Measurements from ENCODE around the gene TMEM74B.
"Not testable (repeated sequence)": the region's sequence is repeated elsewhere in the genome, so short reads cannot be mapped to it uniquely, and the experiment has no call there.

The TMEM74B gene

DNA sequence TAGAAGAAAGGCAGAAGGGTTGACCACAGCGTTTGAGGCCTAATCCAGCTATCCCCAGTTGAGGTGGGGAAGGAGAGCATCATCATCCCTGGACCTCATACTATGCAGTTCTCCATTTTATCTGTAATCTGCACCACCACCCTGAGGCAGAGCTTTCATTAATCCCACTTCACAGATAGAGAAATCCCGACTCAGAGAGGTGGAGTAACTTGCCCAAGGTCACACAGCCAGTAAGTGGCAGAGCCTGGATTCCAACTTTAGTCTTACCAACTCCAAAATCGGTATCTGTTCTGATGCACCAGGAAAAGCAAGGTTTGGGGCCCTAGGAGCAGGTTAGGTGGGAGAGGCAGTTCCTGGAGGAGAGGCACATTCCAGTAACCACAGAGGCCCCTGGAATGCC is 6.7 kb downstream of the TMEM74B start:
- no peak for DNase-seq

DNA sequence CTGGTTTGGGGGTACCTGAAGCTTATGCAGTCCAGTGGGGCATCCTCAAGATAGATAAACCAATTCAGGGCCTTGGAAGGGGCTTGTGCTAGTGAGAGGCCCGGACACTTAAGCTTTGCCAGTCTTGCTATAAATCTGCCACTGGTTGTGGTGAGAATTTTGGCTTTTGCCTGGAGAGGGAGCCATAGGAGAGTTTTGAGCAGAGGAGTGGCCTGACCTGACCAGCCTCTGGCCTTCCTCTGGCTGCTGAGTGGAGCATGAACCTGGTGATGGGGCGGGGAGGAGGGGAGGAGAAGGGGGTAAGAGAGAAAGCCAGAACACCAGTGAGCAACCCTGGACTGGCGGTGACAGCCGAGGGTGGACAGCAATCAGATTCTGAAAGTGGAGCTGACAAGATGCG is 7.1 kb downstream of the TMEM74B start:
- no peak for DNase-seq

DNA sequence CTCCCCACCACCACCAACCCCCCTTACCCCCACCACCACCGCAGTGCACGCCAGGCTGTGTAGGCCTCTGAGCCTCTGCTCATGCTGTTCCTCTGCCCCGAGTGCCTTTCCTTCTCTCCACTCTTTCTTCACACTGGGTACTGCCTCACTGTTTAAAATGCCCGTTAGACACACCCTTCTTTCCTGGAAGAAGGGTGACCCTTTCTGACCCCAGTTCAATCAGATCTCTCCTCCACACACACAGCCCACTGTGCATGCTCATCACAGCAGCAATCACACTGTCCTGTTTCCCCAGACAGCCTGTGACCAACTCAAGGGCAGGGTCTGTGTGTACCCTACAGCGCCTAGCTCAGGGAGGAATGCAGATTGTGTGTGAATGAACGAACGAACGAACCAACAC is 10.0 kb downstream of the TMEM74B start:
- no peak for DNase-seq

DNA sequence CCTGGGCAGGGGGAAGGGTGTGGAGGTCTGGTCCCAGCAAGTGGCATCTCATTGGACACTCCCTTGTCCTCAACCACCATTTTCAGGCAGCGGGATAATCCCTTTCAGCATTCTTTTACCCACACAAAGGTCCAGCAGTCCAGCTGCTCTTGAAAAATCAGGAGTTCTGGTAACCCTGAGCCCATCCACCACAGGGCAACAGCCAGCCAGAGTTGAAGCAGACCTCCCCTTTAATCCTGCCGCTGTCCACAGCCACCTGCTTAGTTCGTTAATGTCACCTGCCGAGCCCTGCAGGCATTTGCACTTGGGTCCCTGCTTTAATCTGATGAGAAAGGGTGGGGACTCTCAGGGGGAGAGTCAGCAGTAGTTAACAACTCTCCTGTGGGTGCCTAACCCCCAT is 11.1 kb downstream of the TMEM74B start:
- DNase-seq: no peak

DNA sequence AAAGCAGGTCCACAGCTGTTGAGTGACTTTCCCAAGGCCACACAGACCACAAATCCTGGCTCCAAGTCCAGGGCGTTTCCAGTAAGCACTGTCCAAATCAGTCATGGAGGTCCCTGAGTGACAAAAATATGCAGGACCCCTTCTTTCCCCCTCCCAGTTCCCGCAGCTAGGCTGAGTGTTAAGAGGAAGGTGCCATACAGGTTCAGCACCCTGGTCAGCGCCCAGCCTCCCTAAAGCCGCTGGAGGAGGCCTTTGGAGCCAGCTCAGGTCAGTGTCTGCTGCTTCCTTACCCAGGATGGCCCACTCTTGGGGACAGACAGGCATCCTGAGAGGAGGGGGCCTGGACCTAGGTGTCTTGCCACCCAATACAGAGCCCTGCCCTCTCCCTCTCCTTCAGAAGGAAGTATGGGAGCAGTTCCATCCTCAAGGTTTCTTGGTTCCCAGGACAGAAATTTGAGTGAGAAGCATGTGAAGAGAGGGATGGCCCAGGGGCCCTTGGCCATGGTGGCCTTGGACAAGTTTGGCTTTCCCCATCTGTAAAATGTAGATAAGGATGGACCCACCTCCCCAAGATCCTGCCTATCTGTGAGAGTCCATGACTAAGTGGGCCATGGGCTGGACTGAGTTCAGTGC is 13.2 kb downstream of the TMEM74B start:
- DNase-seq: no peak

DNA sequence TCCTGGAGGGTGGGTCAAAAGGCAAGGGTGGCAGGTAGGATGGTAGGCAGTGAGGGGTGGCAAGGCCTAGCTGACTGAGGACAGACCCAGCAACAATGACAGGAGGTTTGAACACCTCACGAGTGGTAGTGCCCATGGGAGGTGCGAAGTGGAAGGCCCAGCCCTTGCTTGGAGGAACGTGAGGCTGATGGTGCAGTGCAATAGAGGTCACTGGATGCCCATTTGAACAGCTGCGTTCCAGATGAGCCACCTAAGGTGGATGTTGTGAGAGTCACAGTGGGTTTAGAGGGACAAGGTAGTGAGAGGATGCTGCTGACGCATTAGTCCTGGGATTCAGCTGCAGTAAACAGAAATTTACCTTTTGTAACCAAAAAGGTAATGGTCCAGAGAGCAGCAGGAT is 15.6 kb downstream of the TMEM74B start:
- no peak for DNase-seq

DNA sequence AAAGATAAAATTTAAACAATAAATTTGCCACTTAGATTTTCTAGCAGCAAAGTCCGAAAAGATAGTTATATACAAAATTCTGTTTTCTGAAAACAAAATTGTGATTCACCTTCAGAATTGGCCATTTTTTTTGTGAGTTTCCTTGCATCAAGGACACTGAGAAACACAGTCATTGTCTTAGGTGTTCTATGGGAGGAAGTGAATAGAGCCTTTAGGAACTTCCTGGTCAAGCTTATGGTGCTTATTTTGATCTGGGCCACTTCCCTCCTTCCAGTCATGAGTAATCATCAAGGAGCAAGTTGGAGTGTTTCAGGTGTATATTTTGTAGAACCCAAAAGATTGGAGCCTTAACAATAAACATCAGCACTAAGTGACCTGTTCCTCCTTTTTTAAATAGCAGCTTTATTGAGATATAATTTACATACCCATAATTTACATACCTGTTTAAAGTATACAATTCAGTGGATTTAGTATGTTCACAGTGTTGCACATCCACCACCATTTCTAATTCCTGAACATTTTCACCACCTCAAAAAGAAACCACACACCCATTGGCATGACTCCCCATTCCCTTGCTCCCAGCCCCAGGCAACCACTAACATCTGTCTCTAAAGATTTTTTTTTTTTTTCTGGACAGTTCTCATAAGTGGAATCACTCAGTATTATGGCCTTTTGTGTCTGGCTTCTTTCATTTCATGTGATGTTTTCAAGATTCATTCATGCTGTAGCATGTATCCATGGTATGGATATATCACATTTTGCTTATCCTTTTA is 17.6 kb downstream of the TMEM74B start:
- DNase-seq: no peak

DNA sequence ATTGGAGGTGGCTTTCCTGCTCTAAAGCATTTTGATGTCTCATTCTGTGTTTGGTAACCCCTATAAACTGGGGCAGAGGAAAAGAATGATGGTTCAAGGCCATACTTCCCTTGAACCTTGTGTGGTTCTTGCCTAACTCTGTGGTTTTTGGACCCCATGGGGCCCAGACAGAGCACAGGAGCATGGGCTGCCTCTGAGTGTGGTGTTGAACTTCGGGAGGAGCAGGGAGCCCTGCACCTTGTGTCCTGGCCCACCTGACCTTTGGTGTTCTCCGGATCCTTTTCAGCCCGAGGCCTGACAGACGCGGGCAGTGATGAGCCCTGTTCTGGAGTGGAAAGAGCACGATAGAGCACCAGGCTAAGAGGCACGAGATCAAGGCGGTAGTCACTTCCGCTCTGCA is 18.8 kb downstream of the TMEM74B start:
- no peak for DNase-seq

DNA sequence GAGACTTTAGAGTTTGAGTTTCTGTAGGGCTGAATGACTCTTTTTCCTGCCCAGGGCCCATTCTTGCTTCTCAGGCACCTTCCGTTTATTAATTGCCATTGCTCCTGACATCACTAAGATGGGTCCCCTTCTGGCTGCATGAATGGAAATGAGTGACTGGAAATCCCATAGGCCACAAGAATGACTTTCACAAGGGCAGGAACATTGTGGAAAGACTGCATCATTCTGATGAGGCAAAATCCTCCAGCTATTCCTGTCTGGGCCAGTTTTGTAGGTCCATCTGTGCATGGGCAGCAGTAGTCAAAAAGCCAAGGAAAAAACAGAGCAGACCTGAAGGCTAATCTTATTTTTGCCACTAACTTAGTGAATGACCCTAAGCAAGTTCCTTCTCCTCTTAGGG is 19.3 kb downstream of the TMEM74B start:
- no peak for DNase-seq

DNA sequence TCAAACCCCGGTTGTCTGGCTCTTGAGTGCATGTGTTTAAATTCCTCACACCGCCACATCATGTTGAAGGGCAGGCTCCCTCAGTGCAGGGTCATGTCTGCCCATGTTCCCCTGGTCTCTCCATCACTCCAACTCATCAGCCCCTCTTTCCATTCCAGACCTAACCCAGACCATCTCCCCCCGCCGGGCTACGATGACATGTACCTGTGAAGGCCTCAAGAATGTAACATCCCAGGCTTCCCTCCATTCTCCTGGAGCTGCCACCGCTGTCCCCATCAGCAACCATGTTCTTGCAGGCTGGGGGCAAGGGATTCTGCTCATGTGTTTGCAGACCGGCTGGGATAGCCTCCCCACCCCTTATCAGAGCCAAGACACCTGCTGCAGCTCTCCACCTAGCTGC is 19.9 kb downstream of the TMEM74B start:
- no peak for DNase-seq

DNA sequence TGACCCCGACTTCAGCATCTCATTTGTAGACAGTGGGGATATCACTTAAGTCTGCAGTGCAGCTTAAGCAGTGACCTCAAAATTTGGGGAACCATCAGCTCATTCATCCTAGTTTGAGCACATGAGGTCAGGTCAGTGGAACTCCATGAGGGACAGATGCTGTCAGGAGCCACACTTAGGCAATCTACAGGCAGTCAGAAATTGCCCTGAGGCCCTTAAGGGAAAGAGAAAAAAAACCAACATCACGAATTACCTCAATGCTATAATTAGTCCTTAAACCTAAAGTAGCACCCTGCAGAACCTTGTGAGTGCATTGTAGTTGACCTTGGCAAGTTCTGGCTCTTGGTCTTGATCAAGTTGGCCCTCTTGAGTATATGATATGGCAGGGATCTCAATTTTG is 21.1 kb downstream of the TMEM74B start:
- no peak for DNase-seq

DNA sequence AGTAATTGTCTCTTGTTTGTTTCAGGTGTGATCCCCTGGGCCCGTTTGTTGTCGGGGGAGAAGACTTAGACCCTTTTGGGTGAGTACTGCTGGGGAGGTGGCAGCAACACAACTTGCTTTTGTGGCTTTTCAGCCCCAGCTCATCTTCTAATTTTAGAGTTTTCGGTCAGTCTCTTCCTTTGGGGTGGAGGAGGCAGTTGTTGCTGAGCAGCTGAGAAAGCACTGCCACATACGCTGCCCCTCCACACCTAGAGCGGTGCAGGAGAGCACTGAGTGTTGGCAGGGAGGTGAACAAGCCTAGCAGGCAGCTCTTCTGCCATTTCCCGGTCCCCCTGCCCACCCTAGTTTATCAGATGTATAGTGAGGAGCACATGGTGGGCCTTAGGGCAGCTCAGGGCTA is 21.7 kb downstream of the TMEM74B start:
- no peak for DNase-seq

DNA sequence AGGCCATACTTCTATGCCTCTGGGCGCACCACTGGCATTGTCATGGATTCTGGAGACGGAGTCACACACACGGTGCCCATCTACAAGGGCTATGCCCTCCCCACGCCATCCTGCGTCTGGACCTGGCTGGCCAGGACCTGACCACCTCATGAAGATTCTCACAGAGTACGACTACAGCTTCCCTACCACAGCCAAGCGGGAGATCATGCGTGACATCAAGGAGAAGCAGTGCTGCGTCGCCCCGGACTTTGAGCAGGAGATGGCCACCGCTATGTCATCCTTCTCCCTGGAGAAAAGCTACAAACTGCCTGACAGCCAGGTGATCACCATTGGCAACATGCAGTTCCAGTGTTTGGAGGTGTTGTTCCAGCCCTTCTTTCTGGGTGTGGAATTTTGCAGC is 23.8 kb downstream of the TMEM74B start:
- no peak for DNase-seq

DNA sequence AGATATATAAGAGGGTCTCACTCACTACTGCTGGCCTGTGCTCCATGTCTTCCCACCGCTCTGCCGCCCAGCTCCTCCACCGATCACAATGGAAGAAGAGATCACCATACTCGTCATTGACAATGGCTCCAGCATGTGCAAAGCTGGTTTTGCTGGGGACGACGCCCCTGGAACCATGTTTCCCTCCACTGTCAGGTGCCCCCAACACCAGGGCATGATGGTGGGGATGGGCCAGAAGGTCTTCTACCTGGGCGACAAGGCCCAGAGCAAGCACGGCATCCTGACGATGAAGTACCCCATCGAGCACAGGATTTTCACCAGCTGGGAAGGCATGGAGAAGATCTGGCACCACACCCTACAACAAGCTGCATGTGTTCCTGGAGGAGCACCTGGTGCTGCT is 24.3 kb downstream of the TMEM74B start:
- DNase-seq: no peak

DNA sequence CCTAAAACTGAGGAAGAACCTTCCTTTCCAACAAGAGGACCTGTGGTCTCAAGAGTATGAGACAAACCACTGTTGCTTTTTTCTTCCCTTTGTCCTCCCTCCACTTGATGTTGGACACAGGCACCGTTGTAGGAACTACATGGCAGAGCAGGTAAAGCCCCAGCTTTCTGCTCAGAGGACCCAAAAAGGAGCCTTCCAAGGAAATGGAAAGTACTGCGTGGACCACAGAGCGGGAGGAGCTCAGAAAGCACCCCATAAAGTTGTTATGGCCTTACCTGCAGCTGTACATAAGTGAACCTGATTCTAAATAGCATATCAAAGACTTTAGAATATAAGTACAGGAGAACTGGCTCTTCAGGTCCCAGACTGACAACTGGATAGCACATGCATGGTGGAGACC is 29.4 kb downstream of the TMEM74B start:
- DNase-seq: no peak

DNA sequence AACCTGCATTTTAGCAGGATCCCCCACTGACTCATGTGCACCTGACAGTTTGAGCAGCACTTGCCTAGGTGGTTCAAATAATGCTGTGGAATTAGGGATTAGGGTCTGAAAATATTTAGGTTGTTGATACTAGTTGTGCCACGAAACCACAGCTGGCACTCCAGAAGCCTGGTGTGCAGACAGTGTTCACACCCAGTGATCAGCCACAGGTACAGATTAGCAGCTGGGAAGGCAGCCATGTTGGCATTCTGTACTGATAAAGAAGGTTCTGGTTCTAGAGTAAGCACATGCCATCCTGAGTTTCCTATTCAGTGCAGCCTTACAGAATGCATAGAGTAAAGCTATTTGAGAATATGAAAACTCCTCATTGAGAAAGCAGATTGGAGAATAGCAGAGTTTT is 30.1 kb downstream of the TMEM74B start:
- DNase-seq: no peak

DNA sequence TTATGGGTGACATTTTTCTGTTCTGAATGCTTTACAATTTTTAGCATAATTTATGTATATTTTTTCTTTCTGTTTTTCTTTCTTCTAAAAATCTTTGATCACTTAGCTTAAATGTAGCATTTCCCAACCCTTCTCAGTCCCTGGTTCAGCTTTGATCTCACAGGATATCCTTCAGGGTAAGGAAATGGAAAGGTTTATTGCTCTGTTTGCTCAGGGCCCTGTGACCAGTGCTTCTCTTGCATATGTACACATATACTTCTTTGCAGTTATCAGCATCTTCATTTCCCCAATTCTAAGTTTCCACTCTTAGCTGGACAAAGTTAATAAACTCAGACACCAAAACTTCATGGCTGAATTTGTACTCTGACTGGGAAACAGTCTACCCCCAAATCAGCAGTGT is 30.6 kb downstream of the TMEM74B start:
- DNase-seq: no peak

DNA sequence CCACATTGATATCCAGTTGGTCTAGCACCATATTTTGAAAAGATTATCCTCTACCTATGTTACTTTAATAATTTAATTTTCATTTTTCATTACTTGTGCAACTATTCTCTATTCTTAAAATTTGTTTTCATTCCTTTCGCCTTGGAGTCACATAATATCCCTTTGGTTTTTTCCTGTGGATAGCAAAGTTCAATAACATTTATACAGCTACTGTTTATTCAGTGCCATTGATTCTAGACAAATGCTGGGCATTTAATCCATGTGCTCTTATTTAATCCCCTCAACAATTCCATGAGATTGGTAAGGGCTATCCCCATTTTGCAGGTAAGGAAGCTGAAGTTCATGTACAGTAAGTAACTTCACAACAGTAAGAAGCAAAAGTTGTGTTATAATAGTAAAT is 33.8 kb downstream of the TMEM74B start:
- DNase-seq: no peak

DNA sequence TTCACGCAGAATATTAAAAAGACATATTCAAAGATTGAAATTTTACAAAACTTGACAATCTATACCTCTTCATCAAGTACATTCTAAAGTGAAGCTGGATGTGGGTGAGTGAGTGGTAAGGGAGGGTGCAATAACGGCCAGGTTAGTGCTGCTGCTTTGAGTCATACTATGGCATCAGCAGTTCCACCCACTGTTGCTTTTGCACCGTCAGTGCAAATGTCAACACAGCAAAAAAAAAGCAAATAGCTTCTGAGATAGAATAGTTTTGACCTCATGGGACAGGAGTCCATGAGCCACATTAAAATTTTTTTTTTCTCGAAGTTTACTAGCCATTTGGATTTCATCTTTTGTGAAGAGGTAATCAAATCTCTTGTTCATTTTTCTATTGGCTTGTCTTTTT is 34.6 kb downstream of the TMEM74B start:
- DNase-seq: no peak

DNA sequence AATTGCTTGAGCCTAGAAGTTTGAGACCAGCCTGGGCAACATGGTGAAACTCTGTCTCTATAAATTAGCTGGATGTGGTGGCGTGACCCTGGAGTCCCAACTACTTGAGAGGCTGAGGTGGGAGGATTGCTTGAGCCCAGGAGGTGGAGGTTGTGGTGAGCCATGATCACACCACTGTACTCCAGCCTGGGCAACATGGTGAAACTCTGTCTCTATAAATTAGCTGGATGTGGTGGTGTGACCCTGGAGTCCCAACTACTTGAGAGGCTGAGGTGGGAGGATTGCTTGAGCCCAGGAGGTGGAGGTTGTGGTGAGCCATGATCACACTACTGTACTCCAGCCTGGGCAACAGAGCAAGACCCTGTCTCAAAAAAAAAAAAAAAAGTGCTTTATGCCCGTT is 35.0 kb downstream of the TMEM74B start:
- DNase-seq: not testable (repeated sequence)

DNA sequence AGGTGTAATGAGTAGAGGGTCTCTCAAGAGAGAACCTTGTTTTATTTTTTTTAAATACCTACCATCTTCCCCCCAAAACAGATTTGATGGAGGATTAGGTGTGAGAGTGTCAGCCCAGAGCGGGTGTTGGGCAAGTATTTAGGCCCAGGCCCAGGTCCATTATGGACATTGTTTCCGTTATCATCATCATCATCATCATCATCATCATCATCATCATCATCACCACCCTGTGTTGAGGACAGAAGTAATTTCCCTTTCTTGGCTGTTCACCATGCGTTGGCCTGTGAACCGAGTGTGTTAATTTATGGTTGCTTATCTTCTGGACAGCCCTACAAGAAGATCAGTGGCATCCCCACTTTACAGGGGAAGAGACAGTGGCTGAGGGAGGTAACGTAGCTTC is 37.8 kb downstream of the TMEM74B start:
- DNase-seq: no peak

DNA sequence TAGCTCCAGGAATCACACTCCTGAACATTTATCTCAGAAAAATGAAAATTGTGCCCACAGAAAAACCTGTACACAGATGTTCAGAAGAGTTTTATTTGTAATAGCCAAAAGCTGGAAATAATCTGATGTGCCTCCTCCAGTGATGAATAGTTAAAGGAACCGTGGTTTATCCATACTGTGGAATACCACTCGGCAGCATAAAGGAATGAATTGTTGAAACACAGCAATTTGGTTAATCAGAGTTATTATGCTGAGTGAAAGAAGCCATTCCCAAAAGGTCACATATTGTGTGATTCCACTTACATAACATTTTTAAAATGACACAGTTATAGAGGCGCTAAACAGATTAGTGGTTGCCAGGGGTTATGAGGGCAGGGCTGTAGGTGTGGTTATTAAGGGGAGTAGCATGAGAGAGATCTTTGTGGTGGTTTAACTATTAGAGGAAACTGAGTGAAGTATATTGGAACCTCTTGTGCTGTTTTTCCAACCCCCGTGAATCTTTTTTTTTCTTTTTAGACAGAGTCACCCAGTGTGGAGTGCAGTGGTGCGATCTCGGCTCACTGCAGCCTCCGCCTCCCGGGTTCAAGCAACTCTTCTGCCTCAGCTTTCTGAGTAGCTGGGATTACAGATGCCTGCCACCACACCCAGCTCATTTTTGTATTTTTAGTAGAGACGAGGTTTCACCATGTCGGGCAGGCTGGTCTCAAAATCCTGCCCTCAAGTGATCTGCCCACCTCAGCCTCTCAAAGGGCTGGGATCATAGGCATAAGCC is 40.2 kb downstream of the TMEM74B start:
- DNase-seq: no peak

DNA sequence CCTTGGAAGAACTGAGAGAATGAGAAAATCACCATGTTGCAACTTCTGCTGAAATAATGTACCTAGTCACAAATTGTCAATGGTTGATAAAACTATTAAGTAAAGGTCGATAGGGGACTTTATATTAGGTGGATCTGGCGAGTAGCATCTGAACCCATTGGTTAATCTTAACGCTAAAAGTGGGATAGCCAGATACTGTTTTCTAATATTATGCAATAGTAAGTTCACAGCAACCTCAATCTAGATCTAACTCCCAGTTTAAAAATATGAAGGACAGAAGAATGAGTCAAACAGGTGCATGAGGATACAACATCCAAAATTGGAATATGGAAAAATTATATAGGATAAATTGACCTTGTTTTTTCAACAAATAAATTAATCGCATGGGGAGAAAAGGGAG is 47.5 kb downstream of the TMEM74B start:
- DNase-seq: no peak

DNA sequence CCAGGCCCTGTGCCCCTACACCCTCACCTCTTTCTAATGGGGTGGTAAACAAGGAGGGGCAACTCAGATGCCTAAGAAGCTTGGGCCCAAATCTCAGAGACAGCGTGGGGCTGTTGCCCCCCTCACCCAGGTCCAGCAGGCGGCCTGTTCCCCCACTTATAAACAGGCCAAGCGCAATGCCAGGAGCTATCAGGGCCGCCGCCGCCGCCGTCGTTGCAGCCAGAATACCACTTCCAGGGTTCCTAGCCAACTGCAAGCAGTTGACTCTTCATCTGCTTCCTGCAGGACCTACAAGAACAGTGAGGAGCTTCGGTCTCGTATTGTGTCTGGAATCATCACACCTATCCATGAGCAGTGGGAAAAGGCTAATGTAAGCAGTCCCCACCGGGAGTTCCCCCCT is 49.9 kb downstream of the TMEM74B start:
- DNase-seq: no peak
